Fibroblast of skin of right biceps (primary cell): ENCODE measurements around the gene PCDH10.

ENCODE experiments used
- DNase-seq: peaks from one replicate; pipeline ENCODE4 v3.0.0-alpha.2; 2013

The PCDH10 gene, protein sequence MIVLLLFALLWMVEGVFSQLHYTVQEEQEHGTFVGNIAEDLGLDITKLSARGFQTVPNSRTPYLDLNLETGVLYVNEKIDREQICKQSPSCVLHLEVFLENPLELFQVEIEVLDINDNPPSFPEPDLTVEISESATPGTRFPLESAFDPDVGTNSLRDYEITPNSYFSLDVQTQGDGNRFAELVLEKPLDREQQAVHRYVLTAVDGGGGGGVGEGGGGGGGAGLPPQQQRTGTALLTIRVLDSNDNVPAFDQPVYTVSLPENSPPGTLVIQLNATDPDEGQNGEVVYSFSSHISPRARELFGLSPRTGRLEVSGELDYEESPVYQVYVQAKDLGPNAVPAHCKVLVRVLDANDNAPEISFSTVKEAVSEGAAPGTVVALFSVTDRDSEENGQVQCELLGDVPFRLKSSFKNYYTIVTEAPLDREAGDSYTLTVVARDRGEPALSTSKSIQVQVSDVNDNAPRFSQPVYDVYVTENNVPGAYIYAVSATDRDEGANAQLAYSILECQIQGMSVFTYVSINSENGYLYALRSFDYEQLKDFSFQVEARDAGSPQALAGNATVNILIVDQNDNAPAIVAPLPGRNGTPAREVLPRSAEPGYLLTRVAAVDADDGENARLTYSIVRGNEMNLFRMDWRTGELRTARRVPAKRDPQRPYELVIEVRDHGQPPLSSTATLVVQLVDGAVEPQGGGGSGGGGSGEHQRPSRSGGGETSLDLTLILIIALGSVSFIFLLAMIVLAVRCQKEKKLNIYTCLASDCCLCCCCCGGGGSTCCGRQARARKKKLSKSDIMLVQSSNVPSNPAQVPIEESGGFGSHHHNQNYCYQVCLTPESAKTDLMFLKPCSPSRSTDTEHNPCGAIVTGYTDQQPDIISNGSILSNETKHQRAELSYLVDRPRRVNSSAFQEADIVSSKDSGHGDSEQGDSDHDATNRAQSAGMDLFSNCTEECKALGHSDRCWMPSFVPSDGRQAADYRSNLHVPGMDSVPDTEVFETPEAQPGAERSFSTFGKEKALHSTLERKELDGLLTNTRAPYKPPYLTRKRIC

GRCh38 chr4:133148690-133149363 lies at the start of gene PCDH10:
Gene PCDH10, plus strand, starts transcription at chr4:133149294. Its CDS starts 847 bp downstream, at chr4:133150141.
- peak; percentile 95 for DNase-seq

DNA sequence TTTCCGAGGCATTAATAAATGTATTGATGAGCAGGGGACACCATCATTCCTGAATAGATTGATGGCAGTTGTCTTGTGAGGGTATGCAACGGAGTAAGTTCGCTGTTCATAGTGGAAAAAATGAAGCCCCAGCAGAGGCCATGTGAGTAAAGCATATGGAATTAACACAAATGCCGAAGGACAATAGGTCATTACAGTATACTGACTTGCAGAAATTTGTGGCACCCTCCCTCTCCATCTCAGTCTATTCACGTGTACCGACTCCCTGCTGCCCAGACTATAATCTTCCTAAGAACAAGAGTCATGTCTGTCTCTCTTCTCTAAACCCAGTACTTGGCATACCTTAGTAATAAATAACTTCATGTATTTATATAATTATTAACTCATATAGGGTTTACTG lies 47.1 kb upstream of the PCDH10 start:
- DNase-seq, result no peak

- DNase-seq, result no peak
Observed at GRCh38 chr4:133102612-133103409, 46.3 kb upstream of the PCDH10 start.

DNA sequence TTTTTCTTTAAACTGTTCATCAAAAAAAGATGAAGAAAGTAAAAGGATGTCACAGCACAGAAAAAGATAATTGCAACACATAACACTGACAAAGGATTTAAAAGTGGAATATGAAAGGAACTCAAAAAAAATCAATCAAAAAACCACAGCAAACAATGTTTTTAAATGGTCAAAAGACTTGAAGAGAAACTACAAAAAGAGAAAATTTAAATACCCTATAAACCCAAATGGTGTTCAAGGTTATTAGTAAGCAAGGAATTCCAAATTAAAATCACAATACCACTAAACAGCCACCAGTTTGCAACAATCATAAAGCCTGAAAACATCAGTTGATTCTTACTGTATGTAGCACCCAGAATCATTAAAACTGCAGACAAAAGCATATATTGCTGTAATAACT lies 36.5 kb upstream of the PCDH10 start:
- no peak for DNase-seq

GRCh38 chr4:133124746-133125145 lies 24.3 kb upstream of the PCDH10 start:
- no peak for DNase-seq

GRCh38 chr4:133127500-133127899 lies 21.6 kb upstream of the PCDH10 start:
- no peak for DNase-seq

DNA sequence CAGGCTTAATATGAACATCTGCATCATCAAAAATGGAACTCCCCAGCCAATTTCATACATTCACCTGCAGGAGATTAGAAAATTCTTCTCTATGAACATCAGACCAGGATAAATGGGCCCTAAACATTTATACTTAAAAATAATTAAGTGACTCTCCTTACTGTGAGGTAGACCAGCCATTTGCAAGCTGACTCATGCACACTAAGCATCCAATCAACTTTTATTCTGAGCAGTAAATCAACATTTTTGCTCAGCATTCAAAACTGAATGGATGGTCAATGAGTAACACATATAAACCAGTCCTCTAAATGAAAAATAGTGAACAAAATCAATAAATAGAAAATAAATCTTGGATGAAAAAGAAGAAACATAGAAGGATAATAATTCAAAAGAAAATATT lies 19.9 kb upstream of the PCDH10 start:
- DNase-seq, result no peak

DNA sequence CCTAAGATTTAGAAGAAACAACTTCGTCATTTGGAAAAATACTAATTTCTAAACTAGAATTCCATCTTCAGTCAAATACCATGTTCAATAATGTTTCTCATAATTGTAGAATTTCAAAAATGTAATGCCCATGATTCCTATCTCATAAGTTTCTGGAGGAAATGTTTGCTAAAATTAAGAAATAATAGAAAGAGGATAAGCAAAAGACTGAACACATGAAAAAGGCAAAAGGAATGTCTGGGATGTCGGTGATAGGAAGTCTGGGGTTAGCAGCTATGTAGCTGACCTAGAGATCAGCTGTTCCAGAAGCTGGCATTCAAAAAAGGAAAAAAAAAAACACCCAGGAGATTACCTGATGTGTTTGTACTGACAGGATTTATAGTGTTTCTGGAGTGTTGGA lies 18.9 kb upstream of the PCDH10 start:
- DNase-seq, result peak; percentile 59

GRCh38 chr4:133131829-133132460 lies 17.1 kb upstream of the PCDH10 start:
- no peak for DNase-seq

DNA sequence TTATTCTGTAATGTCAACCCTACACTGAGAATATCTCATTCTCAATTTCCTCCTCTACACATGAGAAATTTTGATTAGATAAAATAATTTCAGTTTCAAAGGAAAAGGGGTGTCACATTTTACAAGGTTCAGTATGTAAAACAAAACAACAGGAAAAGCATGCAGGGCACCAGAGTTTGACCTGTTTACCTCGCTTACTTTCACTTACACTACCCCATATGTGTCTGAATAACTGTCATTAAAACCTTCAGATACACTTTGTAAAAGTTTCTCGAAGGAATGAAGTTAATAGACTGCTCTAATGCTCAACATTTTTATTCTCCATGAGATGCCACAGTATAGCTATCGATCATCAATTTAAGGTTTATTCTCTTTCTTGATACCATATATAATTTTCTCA lies 12.3 kb upstream of the PCDH10 start:
- DNase-seq, result no peak

DNA sequence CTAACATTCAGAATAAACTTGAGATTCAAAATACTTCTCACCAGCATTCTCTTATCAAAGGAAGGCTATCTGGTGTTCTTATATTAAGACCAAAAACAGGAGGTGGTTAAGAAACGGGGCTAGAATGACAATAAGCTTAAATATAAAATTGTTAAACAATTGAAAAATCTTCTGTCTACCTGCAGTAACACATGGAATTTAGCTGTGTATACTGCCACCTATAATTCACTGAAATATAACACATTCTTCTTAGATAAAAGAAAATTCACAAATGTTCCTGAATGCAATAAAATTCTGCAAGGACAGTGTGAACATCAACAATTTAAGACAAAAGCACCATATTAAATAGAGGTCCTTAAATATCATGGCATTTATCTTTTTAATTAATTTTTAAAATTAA lies 11.5 kb upstream of the PCDH10 start:
- no peak for DNase-seq

DNA sequence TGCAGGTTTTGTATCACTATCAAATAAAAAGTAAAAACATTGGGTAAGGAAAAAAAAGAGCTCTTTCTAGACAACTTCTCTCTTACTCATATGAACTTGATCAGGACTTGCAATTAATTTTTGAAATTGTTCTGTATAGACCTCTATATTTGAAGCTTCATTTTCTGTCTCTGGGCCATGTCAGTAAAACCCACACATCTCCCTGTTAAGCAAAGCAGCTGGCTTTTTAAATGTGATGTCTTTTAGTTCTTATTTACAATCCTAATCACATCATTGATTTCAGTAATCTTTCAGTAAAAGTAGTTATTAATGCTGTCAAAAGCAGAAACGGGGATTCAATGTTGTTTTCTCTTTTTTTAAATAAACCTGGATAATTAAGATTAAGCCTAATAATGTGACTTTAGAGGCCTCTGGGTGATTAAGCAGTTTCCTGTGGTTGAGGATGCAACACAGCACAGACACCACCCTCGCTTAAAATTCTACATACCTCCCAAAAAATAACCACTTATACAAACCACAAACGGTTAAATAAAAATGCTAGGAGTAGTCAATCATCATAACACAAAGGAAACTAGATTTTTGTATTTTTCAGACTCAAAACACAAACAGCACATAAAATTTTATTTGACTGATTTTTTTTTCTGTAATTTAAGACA lies 5.2 kb upstream of the PCDH10 start:
- DNase-seq, result no peak

DNA sequence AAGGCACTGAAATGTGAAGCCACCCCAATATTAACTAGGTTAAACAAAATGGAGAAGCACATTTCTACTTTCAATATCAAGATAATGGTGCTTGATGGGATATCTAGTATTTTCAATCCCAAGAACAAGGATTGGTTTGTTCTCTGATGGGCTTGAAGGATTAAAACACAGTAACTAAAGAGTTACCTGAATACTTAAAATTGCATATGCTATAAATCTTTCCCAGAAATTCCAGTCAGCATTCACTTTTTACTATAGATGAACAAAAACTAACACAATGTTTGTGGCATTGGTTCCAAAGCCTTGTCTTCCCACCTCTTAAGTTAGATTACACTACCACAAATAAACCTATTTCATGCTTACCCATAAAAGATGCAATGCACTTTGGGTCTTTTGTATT lies 3.9 kb upstream of the PCDH10 start:
- DNase-seq, result no peak

DNA sequence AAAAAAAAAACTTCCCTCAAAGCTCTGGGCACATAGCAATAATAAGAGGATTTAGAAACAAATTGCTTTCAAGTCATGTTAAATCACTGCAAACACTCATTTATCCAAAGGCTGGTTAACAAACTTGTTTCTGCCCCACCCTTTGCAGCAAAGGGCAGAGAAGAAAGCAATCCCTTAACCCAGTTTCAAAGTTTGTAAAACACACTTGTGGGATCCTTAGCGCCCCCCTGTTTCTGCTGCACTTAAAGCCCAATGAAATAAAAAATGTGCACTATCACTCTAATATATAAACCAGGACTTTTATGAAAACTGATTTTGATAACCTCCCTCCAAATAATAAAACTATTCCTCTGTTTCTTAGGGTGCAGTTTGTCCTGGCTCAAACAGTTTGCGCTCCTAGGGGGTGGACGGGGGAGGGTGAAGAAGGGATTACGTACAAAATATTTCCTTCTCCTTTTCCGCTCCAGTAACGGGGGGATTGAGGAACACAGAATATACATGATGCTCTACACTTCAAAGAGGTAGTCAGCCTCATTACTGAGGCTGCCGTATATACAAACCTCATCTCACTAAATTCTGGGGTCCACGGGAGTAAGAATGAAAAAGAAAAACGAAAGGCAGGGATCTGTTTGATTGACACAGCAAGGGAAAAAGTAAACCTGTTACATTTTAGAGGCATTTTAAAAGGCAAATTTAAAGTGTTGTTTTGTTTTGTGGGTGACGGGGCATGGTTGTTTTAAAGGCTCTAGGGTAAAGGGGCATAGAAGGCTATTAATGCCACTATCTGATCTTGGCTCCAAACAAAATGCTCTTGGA lies 3.1 kb upstream of the PCDH10 start:
- no peak for DNase-seq

DNA sequence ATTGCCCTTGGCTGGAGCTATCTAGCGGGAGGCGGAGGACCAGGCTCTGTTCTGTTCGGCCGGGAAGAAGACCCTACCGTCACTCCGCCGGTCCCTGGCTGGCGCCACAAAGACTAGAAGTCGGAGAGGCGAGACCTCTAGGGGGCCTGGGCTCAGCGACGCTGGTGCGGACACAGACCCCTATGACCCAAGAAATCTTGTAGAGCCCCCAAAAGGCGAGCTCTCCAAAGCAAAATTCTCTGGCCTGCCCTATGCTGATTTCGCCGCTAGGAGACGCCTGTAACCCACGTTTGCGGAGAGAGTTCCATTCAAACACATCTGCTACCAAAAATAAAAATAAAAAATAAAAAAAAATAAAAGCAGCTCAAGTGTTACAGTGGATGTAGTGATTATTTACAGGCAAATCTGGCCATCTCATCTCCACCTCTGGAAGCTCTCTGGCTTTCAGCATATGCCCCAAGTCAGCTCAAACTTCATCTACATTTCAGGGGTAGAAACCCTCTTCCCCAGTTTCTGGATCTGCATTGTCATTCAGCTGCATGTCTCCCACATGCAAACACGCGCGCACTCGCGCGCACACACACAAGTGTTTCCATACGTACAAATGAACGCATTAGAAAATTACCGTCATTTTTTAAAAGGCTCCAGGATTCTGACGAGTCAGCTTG lies 2.4 kb upstream of the PCDH10 start:
- peak; percentile 56 for DNase-seq

DNA sequence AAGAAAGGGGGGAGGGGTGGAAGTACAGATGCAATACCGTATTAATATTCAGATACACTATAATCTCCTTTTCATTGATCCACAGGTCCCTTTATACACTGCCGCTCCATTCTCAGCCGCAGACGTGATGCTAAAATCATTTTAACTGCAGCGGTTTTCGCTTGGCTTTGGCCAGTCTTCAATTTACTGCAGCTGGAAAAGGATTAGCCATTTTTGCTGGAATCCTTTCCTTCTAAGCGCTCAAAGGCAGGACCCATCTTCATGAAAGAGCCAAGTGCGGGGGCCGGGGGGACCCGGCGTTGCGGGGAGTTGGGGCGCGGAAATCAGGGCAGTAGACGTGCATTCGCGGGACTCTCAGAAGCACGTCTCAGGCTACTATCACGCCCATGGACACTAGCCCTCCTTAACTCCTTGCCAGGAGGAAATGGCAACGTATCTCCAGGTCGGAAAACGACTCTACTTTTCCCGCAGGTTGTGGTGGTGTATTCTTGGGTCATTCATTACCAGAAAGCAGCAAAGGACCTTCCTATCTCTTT lies 1.7 kb upstream of the PCDH10 start:
- DNase-seq, result no peak

GRCh38 chr4:133147921-133148689 lies 989 bp upstream of the PCDH10 start:
- DNase-seq, result peak; percentile 69

- no peak for DNase-seq
Observed at GRCh38 chr4:133149364-133149695, 236 bp downstream of the PCDH10 start.
